CD4-positive, alpha-beta T cell (primary cell): Measurements from ENCODE around the gene AMELX. TPM values are rescaled to one million over a fixed set of nuclear protein-coding genes. Genes with fewer than 3 reads are reported as not detected.

ENCODE experiments used
- ATAC-seq: fragments of 200-7000 bp; cut with Tn5 transposase; one replicate; pipeline ENCODE4 v1.10.0; 2022; ENCODE audit warnings: mild to moderate bottlenecking; ENCODE audit not compliant: poor library complexity
- CTCF ChIA-PET: fragments of 350-600 bp; sonication (Branson Sonifier 250); formaldehyde crosslinking; loops from one replicate; lab custom pipeline; 2021; ENCODE audit warnings: antibody characterized with exemption, inconsistent platforms; lab: Charles Lee
- POLR2A ChIA-PET: fragments of 350-600 bp; sonication (Branson Sonifier 250); formaldehyde crosslinking; loops from one replicate; lab custom pipeline; 2021; ENCODE audit warnings: antibody characterized with exemption, inconsistent platforms; lab: Charles Lee
- DNase-seq, 14 experiments: peaks; one replicate each; pipeline ENCODE4 v3.0.0-alpha.2; 2013 to 2020; ENCODE audit warnings: mixed read lengths in 2 of 14
- H3K27ac ChIP-seq, 2 donors: one replicate each; pipeline versions ENCODE4 v1.5.1 to v1.7.0; 2013; ENCODE audit warnings: low read length in 2 of 2, low read depth in 1 of 2, mild to moderate bottlenecking in 1 of 2
- H3K27me3 ChIP-seq, 2 experiments: 1 replicate in 1 of 2; 2 replicates in 1 of 2; pipeline versions ENCODE4 v1.6.1 to v1.7.0; 2013; ENCODE audit warnings: low read length in 2 of 2, control low read depth in 1 of 2, mild to moderate bottlenecking in 1 of 2, moderate library complexity in 1 of 2; ENCODE audit not compliant: insufficient read depth in 2 of 2, control insufficient read depth in 1 of 2
- H3K36me3 ChIP-seq: one replicate; pipeline ENCODE4 v1.6.1; 2013; ENCODE audit warnings: low read length, control low read depth; ENCODE audit not compliant: insufficient read depth
- H3K4me1 ChIP-seq: one replicate; pipeline ENCODE4 v1.6.1; 2013; ENCODE audit warnings: low read length, control low read depth; ENCODE audit not compliant: insufficient read depth
- H3K4me3 ChIP-seq: one replicate; pipeline ENCODE4 v1.5.1; 2013; ENCODE audit warnings: mild to moderate bottlenecking, low read length, moderate library complexity
- H3K9me3 ChIP-seq, 2 experiments: 1 replicate in 1 of 2; 2 replicates in 1 of 2; pipeline versions ENCODE4 v1.6.1 to v1.7.0; 2013; ENCODE audit warnings: low read length in 2 of 2, mild to moderate bottlenecking in 2 of 2, control low read depth in 1 of 2, moderate library complexity in 1 of 2; ENCODE audit not compliant: control insufficient read depth in 1 of 2, insufficient read depth in 1 of 2
- H3K27ac Mint-ChIP-seq: one replicate; pipeline ENCODE4 v1.8.0; 2020; ENCODE audit warnings: mixed read lengths
- H3K27me3 Mint-ChIP-seq: one replicate; pipeline ENCODE4 v1.8.0; 2021; ENCODE audit warnings: mixed read lengths
- H3K36me3 Mint-ChIP-seq: one replicate; pipeline ENCODE4 v1.8.0; 2021; ENCODE audit warnings: low read depth, mixed read lengths
- H3K4me1 Mint-ChIP-seq: one replicate; pipeline ENCODE4 v1.8.0; 2021; ENCODE audit warnings: low read depth, mixed read lengths
- H3K4me3 Mint-ChIP-seq: one replicate; pipeline ENCODE4 v1.8.0; 2020; ENCODE audit warnings: mild to moderate bottlenecking, mixed read lengths
- H3K9me3 Mint-ChIP-seq: one replicate; pipeline ENCODE4 v1.8.0; 2020; ENCODE audit warnings: mixed read lengths
- CTCF ChIP-seq: fragments of 200-600 bp; IDR thresholded peaks from one replicate; pipeline ENCODE4 v1.8.0; 2022; ENCODE audit warnings: antibody characterized with exemption, mild to moderate bottlenecking
- intact Hi-C, 2 experiments: fragments of 100-400 bp; cut with DNase I in 1 of 2; cut with micrococcal nuclease in 1 of 2; formaldehyde crosslinking; loops; one replicate each; pipeline versions ENCODE4 v1.15.1 to v1.9.0; 2023 to 2025; cut with DNase I, micrococcal nuclease
- total RNA-seq, 174 experiments: library from RNA in 2 of 174; stranded (reverse) in 2 of 174; gene quantifications; one replicate each; pipeline ENCODE4 v1.2.3 and lab custom pipeline; 2021 to 2026

The AMELX gene
- total RNA-seq, 2 experiments from 2014 or later, result not detected

GRCh38 chrX:11266573-11267003 lies 26.6 kb upstream of the AMELX start:
- no peak overlapping the region for H3K4me3 ChIP-seq
- ChIA-PET CTCF (no interaction called here), POLR2A (no interaction called here)
- no peak for TF ChIP-seq CTCF
- H3K4me1 ChIP-seq, result no peaks in the 10 kb centered on the region
- no peaks in the 10 kb centered on the region for H3K27me3 ChIP-seq
- H3K27me3 Mint-ChIP-seq, result no peaks in the 10 kb centered on the region
- intact Hi-C loops, result no loop called here
- no peak overlapping the region for H3K27ac ChIP-seq
- H3K36me3 Mint-ChIP-seq, result no peaks in the 10 kb centered on the region
- ATAC-seq, result no peak
- H3K9me3 Mint-ChIP-seq, result no peaks in the 10 kb centered on the region
- no peak overlapping the region for H3K4me3 Mint-ChIP-seq
- H3K36me3 ChIP-seq, result no peaks in the 10 kb centered on the region
- no peak for DNase-seq
- no peaks in the 10 kb centered on the region for H3K4me1 Mint-ChIP-seq
- no peak overlapping the region for H3K27ac Mint-ChIP-seq
- no peaks in the 10 kb centered on the region for H3K9me3 ChIP-seq

- H3K36me3 Mint-ChIP-seq, result no peaks in the 10 kb centered on the region
- no peak for TF ChIP-seq CTCF
- no peak for ATAC-seq
- Histone ChIP-seq H3K4me3 (no peak overlapping the region), H3K9me3 (no peaks in the 10 kb centered on the region), H3K27me3 (no peaks in the 10 kb centered on the region), H3K27ac (no peak overlapping the region), H3K36me3 (no peaks in the 10 kb centered on the region), H3K4me1 (no peaks in the 10 kb centered on the region)
- H3K27me3 Mint-ChIP-seq, result no peaks in the 10 kb centered on the region
- H3K27ac Mint-ChIP-seq, result no peak overlapping the region
- H3K9me3 Mint-ChIP-seq, result no peaks in the 10 kb centered on the region
- no peak overlapping the region for H3K4me3 Mint-ChIP-seq
- ChIA-PET POLR2A (no interaction called here), CTCF (no interaction called here)
- intact Hi-C loops, result no loop called here
- H3K4me1 Mint-ChIP-seq, result no peaks in the 10 kb centered on the region
- no peak for DNase-seq
Observed at GRCh38 chrX:11267425-11267824, 25.8 kb upstream of the AMELX start.

- H3K4me1 ChIP-seq, result no peaks in the 10 kb centered on the region
- no peak overlapping the region for H3K27ac ChIP-seq
- no peak overlapping the region for H3K27ac Mint-ChIP-seq
- H3K4me3 Mint-ChIP-seq, result no peak overlapping the region
- no peaks in the 10 kb centered on the region for H3K9me3 ChIP-seq
- no peaks in the 10 kb centered on the region for H3K36me3 ChIP-seq
- H3K4me1 Mint-ChIP-seq, result no peaks in the 10 kb centered on the region
- intact Hi-C loops, result no loop called here
- H3K27me3 ChIP-seq, result no peaks in the 10 kb centered on the region
- DNase-seq, result no peak
- no peak for ATAC-seq
- H3K27me3 Mint-ChIP-seq, result no peaks in the 10 kb centered on the region
- CTCF ChIA-PET, result no interaction called here
- TF ChIP-seq CTCF, result no peak
- H3K36me3 Mint-ChIP-seq, result no peaks in the 10 kb centered on the region
- no peak overlapping the region for H3K4me3 ChIP-seq
- no peaks in the 10 kb centered on the region for H3K9me3 Mint-ChIP-seq
- POLR2A ChIA-PET, result no interaction called here
Observed at GRCh38 chrX:11269006-11269405, 24.2 kb upstream of the AMELX start.
